SK-N-SH (cell line): Measurements from ENCODE around the gene OCEL1. TPM values are rescaled to one million over a fixed set of nuclear protein-coding genes. Genes with fewer than 3 reads are reported as not detected.
A peak's percentile ranks its signal among the peaks of the same experiment; 100 is the strongest.

Experiments
- CTCF ChIA-PET: fragments of 300-600, 350-600 bp; formaldehyde crosslinking; extraction: SDS; loops from one replicate; lab custom pipeline; 2021; lab: Yijun Ruan, JAX
- POLR2A ChIA-PET: fragments of 350-600 bp; sonication (Branson Sonifier 250); formaldehyde crosslinking; extraction: SDS; loops from one replicate; lab custom pipeline; 2020; ENCODE audit warnings: antibody characterized with exemption, inconsistent platforms; lab: Yijun Ruan, JAX
- DNase-seq: peaks from one replicate; pipeline ENCODE4 v3.0.0; 2012
- H2AFZ ChIP-seq: fragments of 200-600 bp; sonication (generic); 2 replicates; pipeline ENCODE4 v1.8.1; 2016; ENCODE audit warnings: antibody characterized with exemption, mild to moderate bottlenecking, low read depth
- H3F3A ChIP-seq: fragments of 200-600 bp; sonication (generic); replicated peaks from 2 replicates; pipeline ENCODE3; 2016; ENCODE audit warnings: antibody characterized with exemption, mild to moderate bottlenecking; ENCODE audit not compliant: insufficient read depth
- H3K27ac ChIP-seq, 2 experiments: fragments of 200-500 bp in 1 of 2; fragments of 200-600 bp in 1 of 2; sonication (Bioruptor generic) in 1 of 2; sonication (generic), shearing (Covaris generic) in 1 of 2; 2 replicates each; pipeline versions ENCODE4 v1.5.1 to v1.6.1; 2014 to 2016; ENCODE audit warnings: low read depth in 2 of 2, inconsistent platforms in 1 of 2, low read length in 1 of 2, mild to moderate bottlenecking in 1 of 2, mixed read lengths in 1 of 2
- H3K27me3 ChIP-seq: fragments of 200-600 bp; sonication (generic), shearing (Covaris generic); 2 replicates; pipeline ENCODE4 v1.6.1; 2016; ENCODE audit warnings: mixed run types; ENCODE audit not compliant: insufficient read depth
- H3K36me3 ChIP-seq, 2 experiments: fragments of 200-500 bp in 1 of 2; fragments of 200-600 bp in 1 of 2; sonication (Bioruptor generic) in 1 of 2; sonication (generic) in 1 of 2; replicated peaks in 1 of 2; 2 replicates each; pipeline versions ENCODE3 to v1.5.1; 2014 to 2016; ENCODE audit warnings: low read length in 1 of 2, mild to moderate bottlenecking in 1 of 2; ENCODE audit not compliant: insufficient read depth in 2 of 2, control insufficient read depth in 1 of 2
- H3K4me1 ChIP-seq, 2 experiments: fragments of 200-500 bp in 1 of 2; fragments of 200-600 bp in 1 of 2; sonication (Bioruptor generic) in 1 of 2; sonication (generic), shearing (Covaris generic) in 1 of 2; 2 replicates each; pipeline versions ENCODE4 v1.5.1 to v1.6.1; 2014 to 2016; ENCODE audit warnings: low read depth in 1 of 2, low read length in 1 of 2, mixed run types in 1 of 2; ENCODE audit not compliant: insufficient read depth in 2 of 2, control insufficient read depth in 1 of 2
- H3K4me2 ChIP-seq: fragments of 200-600 bp; sonication (generic), shearing (Covaris generic); 2 replicates; pipeline ENCODE4 v1.6.1; 2017; ENCODE audit warnings: mixed run types
- H3K4me3 ChIP-seq, 2 experiments: fragments of 200-500 bp in 1 of 2; fragments of 200-600 bp in 1 of 2; sonication (Bioruptor generic) in 1 of 2; sonication (generic), shearing (Covaris generic) in 1 of 2; 2 replicates each; pipeline versions ENCODE4 v1.5.1 to v1.8.1; 2014 to 2016; ENCODE audit warnings: low read depth in 2 of 2, inconsistent platforms in 1 of 2, low read length in 1 of 2, mild to moderate bottlenecking in 1 of 2, mixed read lengths in 1 of 2, moderate library complexity in 1 of 2
- H3K79me2 ChIP-seq: fragments of 200-600 bp; sonication (generic); 2 replicates; pipeline ENCODE4 v1.8.1; 2017; ENCODE audit warnings: mild to moderate bottlenecking; ENCODE audit not compliant: insufficient read depth
- H3K9ac ChIP-seq: fragments of 200-600 bp; sonication (generic); 2 replicates; pipeline ENCODE4 v1.6.1; 2017; ENCODE audit warnings: mixed run types
- H3K9me2 ChIP-seq: fragments of 200-600 bp; sonication (generic); 2 replicates; pipeline ENCODE4 v1.6.1; 2017; ENCODE audit warnings: mixed run types
- H3K9me3 ChIP-seq: fragments of 200-600 bp; sonication (generic); 2 replicates; pipeline ENCODE4 v1.6.1; 2017; ENCODE audit warnings: mixed run types, mild to moderate bottlenecking, moderate library complexity
- H4K20me1 ChIP-seq: fragments of 200-600 bp; sonication (generic); 2 replicates; pipeline ENCODE4 v1.6.1; 2017; ENCODE audit warnings: mild to moderate bottlenecking, mixed run types; ENCODE audit not compliant: insufficient read depth
- CHD2 ChIP-seq: fragments of 150-350 bp; IDR thresholded peaks from 2 replicates; pipeline ENCODE4 v1.6.1; 2018; ENCODE audit warnings: low read length; ENCODE audit not compliant: partially characterized antibody
- ELF1 ChIP-seq: IDR thresholded peaks from 2 replicates; pipeline ENCODE4 v1.4.0; 2012
- EP300 ChIP-seq, 2 experiments: IDR thresholded peaks; 2 replicates each; pipeline versions ENCODE4 v1.4.0 to v1.6.1; 2012; ENCODE audit warnings: borderline replicate concordance in 1 of 2, low read depth in 1 of 2, low read length in 1 of 2
- FOXJ3 ChIP-seq: sonication (generic); formaldehyde crosslinking; IDR thresholded peaks from 2 replicates; pipeline ENCODE4 v1.5.1; 2020; ENCODE audit warnings: mild to moderate bottlenecking, missing genetic modification reagents
- GATA2 ChIP-seq: sonication (generic); formaldehyde crosslinking; IDR thresholded peaks from 2 replicates; pipeline ENCODE4 v1.5.0; 2020; ENCODE audit warnings: mild to moderate bottlenecking, missing genetic modification reagents
- MEF2A ChIP-seq: IDR thresholded peaks from 2 replicates; pipeline ENCODE4 v1.4.0; 2012; ENCODE audit warnings: low read depth, borderline replicate concordance
- MXI1 ChIP-seq: IDR thresholded peaks from 2 replicates; pipeline ENCODE4 v1.6.1; 2012; ENCODE audit warnings: mild to moderate bottlenecking, low read depth, low read length, improper control_type of control experiment
- NRF1 ChIP-seq: IDR thresholded peaks from 2 replicates; pipeline ENCODE4 v1.6.1; 2012; ENCODE audit warnings: low read depth, mild to moderate bottlenecking, low read length
- POLR2AphosphoS5 ChIP-seq: IDR thresholded peaks from 2 replicates; pipeline ENCODE4 v1.6.1; 2012; ENCODE audit warnings: low read depth, low read length
- RCOR1 ChIP-seq: fragments of 150-350 bp; IDR thresholded peaks from 2 replicates; pipeline ENCODE4 v1.6.1; 2017; ENCODE audit warnings: antibody characterized with exemption, low read length
- SMC3 ChIP-seq: IDR thresholded peaks from 2 replicates; pipeline ENCODE4 v1.6.1; 2012; ENCODE audit warnings: low read depth, low read length, improper control_type of control experiment
- TAF1 ChIP-seq: IDR thresholded peaks from 2 replicates; pipeline ENCODE4 v1.6.1; 2012; ENCODE audit warnings: low read depth, mild to moderate bottlenecking, low read length, moderate library complexity, borderline replicate concordance
- YY1 ChIP-seq: IDR thresholded peaks from 2 replicates; pipeline ENCODE4 v1.4.0; 2012; ENCODE audit warnings: low read depth, mild to moderate bottlenecking
- WGBS: methylation state at CpG from one replicate; pipeline ENCODE4 v1.1.6; 2017; ENCODE audit warnings: low lambda C conversion rate; 5-methylcytosine and 5-hydroxymethylcytosine counted together
- polyA plus RNA-seq, 3 experiments: library from polyadenylated mRNA; depleted of rRNA; stranded (reverse); fragments of >200 nt; gene quantifications; 2 replicates each; pipeline ENCODE4 v1.2.3, GENCODE V29; 2012
- TF ChIP-seq, protein P1 (sequence below): fragments of 150-350 bp; IDR thresholded peaks from 2 replicates; pipeline ENCODE4 v1.6.1; 2016; ENCODE audit warnings: mild to moderate bottlenecking, low read depth, low read length
- TF ChIP-seq, protein P2 (sequence below): fragments of 200-600 bp; sonication (generic); IDR thresholded peaks from 2 replicates; pipeline ENCODE4 v1.6.1; 2017; ENCODE audit warnings: antibody characterized with exemption, mild to moderate bottlenecking, moderate library complexity
- TF ChIP-seq, protein P3 (sequence below): IDR thresholded peaks from 2 replicates; pipeline ENCODE4 v1.6.1; 2012; ENCODE audit warnings: mild to moderate bottlenecking, low read depth, low read length, moderate library complexity
- TF ChIP-seq, protein P4 (sequence below): IDR thresholded peaks from 2 replicates; pipeline ENCODE4 v1.4.0; 2012; ENCODE audit warnings: low read depth, borderline replicate concordance

The OCEL1 gene
- polyA plus RNA-seq, 1 of the 3 experiments (the other 2 are of a cell fraction), result 9.8 TPM

DNA sequence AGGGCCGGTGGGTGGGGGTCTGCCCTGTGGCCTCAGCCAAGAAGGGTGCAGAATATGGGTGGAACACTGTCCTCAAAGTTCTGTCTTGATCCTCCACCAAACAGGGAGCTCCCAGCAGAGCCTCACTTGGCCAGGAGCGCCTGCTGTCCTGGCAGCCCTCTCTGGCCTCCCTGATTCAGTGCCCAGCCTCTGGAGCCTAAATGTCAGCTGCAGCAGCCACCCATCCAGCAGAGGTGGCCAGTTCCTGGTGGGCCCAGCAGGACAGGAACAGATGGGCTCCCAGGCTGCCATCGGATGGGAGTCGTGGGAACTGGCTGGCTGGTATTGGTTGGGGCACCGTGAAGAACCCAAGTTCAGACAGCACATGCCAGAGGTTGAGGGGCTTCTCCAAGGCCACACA is 12.7 kb upstream of the OCEL1 start:
- POLR2A ChIA-PET, result no interaction called here
- H3K9ac ChIP-seq, result no peak overlapping the region
- H3K27ac ChIP-seq, result no peak overlapping the region
- H3K9me2 ChIP-seq, result no peaks in the 10 kb centered on the region
- H3K27me3 ChIP-seq, result no peaks in the 10 kb centered on the region
- H3K79me2 ChIP-seq, result peaks cover 10% of the 10 kb centered on the region; the same call in 1 of the 2 replicates
- peaks cover 25 to 34% of the 10 kb centered on the region in 2 experiments for H3K36me3 ChIP-seq
- H2AFZ ChIP-seq, result no peak overlapping the region
- no peak overlapping the region for H3K4me3 ChIP-seq
- peaks cover 5 to 14% of the 10 kb centered on the region in 2 experiments for H3K4me1 ChIP-seq
- peaks cover 18% of the 10 kb centered on the region for H3F3A ChIP-seq
- no peaks in the 10 kb centered on the region for H3K9me3 ChIP-seq
- WGBS, result 96% methylated on average over 4 of the region's 5 CpGs
- no peak for DNase-seq
- no peaks in the 10 kb centered on the region for H4K20me1 ChIP-seq
- CTCF ChIA-PET, result no interaction called here
- no peak for TF ChIP-seq SMC3
- no peak for TF ChIP-seq FOXJ3
- H3K4me2 ChIP-seq, result no peak overlapping the region

DNA sequence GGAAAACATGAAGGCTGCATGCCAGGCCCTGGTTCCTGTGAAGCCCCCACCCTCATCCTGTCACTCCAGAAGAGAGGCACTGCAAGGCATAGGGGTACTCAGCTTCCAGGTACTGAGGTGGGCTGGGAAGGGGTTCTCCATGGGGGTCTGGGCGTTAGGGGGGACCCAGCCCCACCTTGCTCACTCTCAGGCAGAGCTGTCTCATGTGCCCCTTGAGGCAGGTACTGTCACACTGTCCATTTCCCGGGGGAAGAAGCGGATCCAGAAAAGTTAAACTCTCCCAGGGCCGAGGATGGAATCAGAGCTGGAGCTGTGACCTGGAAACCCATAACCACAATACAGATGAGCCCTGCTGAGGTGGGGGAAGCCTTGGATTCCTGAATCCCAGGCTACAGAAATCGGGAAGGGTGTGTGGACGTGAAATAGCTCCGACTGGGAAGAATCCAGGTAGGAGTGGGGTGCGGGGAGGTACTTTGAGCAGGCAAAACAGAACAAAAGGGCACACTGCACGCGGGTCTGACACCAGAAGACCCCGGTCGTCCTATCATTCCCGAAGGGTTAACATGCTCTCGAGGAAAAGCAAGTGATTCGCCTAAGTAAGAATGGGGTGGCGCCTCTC is 11.4 kb upstream of the OCEL1 start:
- POLR2A ChIA-PET, result interaction anchor here (0.6 to 2.9 kb wide), 15 partner anchors 9 to 146 kb away, joined by 3 to 33 read pairs (median 5); partner anchors contain the start of genes ANKLE1, BABAM1 and OCEL1
- Histone ChIP-seq H3K4me1 (peaks cover 5 to 14% of the 10 kb centered on the region in 2 experiments), H3K4me2 (peak overlapping the region; percentile 84), H3K27ac (peak overlapping the region; percentile 89 to 96), H3K9me2 (no peaks in the 10 kb centered on the region), H3F3A (peaks cover 14% of the 10 kb centered on the region), H3K36me3 (peaks cover 19 to 28% of the 10 kb centered on the region in 2 experiments), H3K9me3 (no peaks in the 10 kb centered on the region), H3K27me3 (no peaks in the 10 kb centered on the region), H3K79me2 (peaks cover 10% of the 10 kb centered on the region; the same call in 1 of the 2 replicates), H2AFZ (peak overlapping the region; percentile 88), H3K9ac (peak overlapping the region; percentile 79), H3K4me3 (peak overlapping the region; percentile 71 to 73), H4K20me1 (no peaks in the 10 kb centered on the region)
- DNase-seq, result peak; percentile 62
- CTCF ChIA-PET, result interaction anchor here (1.3 to 2.6 kb wide), 6 partner anchors 9 to 68 kb away, joined by 4 to 21 read pairs (median 7); partner anchors contain the start of genes ANKLE1 and OCEL1
- 43% methylated on average over 16 of the region's 16 CpGs for WGBS
- TF ChIP-seq, protein P1, sequence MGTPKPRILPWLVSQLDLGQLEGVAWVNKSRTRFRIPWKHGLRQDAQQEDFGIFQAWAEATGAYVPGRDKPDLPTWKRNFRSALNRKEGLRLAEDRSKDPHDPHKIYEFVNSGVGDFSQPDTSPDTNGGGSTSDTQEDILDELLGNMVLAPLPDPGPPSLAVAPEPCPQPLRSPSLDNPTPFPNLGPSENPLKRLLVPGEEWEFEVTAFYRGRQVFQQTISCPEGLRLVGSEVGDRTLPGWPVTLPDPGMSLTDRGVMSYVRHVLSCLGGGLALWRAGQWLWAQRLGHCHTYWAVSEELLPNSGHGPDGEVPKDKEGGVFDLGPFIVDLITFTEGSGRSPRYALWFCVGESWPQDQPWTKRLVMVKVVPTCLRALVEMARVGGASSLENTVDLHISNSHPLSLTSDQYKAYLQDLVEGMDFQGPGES, result no peak
- no peak for TF ChIP-seq POLR2AphosphoS5
- TF ChIP-seq CHD2, result no peak
- TF ChIP-seq RCOR1, result no peak
- no peak for TF ChIP-seq EP300 (IDR thresholded peaks at IDR 0.05; ENCODE audit: borderline replicate concordance in 1 of 2, low read depth in 1 of 2, low read length in 1 of 2)
- peak; percentile 5; the same call in 1 of the 2 replicates for TF ChIP-seq MXI1
- no peak for TF ChIP-seq TAF1
- TF ChIP-seq, protein P2, sequence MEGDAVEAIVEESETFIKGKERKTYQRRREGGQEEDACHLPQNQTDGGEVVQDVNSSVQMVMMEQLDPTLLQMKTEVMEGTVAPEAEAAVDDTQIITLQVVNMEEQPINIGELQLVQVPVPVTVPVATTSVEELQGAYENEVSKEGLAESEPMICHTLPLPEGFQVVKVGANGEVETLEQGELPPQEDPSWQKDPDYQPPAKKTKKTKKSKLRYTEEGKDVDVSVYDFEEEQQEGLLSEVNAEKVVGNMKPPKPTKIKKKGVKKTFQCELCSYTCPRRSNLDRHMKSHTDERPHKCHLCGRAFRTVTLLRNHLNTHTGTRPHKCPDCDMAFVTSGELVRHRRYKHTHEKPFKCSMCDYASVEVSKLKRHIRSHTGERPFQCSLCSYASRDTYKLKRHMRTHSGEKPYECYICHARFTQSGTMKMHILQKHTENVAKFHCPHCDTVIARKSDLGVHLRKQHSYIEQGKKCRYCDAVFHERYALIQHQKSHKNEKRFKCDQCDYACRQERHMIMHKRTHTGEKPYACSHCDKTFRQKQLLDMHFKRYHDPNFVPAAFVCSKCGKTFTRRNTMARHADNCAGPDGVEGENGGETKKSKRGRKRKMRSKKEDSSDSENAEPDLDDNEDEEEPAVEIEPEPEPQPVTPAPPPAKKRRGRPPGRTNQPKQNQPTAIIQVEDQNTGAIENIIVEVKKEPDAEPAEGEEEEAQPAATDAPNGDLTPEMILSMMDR, result no peak
- TF ChIP-seq SMC3, result no peak
- TF ChIP-seq, protein P3, sequence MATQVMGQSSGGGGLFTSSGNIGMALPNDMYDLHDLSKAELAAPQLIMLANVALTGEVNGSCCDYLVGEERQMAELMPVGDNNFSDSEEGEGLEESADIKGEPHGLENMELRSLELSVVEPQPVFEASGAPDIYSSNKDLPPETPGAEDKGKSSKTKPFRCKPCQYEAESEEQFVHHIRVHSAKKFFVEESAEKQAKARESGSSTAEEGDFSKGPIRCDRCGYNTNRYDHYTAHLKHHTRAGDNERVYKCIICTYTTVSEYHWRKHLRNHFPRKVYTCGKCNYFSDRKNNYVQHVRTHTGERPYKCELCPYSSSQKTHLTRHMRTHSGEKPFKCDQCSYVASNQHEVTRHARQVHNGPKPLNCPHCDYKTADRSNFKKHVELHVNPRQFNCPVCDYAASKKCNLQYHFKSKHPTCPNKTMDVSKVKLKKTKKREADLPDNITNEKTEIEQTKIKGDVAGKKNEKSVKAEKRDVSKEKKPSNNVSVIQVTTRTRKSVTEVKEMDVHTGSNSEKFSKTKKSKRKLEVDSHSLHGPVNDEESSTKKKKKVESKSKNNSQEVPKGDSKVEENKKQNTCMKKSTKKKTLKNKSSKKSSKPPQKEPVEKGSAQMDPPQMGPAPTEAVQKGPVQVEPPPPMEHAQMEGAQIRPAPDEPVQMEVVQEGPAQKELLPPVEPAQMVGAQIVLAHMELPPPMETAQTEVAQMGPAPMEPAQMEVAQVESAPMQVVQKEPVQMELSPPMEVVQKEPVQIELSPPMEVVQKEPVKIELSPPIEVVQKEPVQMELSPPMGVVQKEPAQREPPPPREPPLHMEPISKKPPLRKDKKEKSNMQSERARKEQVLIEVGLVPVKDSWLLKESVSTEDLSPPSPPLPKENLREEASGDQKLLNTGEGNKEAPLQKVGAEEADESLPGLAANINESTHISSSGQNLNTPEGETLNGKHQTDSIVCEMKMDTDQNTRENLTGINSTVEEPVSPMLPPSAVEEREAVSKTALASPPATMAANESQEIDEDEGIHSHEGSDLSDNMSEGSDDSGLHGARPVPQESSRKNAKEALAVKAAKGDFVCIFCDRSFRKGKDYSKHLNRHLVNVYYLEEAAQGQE, result no peak
- peak; percentile 6; the same call in 1 of the 2 replicates for TF ChIP-seq GATA2 (CRISPR knock-in tag)
- TF ChIP-seq NRF1, result no peak
- TF ChIP-seq YY1, result no peak
- no peak for TF ChIP-seq ELF1
- no peak for TF ChIP-seq MEF2A
- TF ChIP-seq, protein P4, sequence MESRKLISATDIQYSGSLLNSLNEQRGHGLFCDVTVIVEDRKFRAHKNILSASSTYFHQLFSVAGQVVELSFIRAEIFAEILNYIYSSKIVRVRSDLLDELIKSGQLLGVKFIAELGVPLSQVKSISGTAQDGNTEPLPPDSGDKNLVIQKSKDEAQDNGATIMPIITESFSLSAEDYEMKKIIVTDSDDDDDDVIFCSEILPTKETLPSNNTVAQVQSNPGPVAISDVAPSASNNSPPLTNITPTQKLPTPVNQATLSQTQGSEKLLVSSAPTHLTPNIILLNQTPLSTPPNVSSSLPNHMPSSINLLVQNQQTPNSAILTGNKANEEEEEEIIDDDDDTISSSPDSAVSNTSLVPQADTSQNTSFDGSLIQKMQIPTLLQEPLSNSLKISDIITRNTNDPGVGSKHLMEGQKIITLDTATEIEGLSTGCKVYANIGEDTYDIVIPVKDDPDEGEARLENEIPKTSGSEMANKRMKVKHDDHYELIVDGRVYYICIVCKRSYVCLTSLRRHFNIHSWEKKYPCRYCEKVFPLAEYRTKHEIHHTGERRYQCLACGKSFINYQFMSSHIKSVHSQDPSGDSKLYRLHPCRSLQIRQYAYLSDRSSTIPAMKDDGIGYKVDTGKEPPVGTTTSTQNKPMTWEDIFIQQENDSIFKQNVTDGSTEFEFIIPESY, result no peak
